Activated CD4-positive, alpha-beta T cell treated with anti-CD3 and anti-CD28 coated beads, Interleukin-2, amount 10 ng/mL, durations not matched to agents 7 days and 5 days (primary cell): Measurements from ENCODE around the gene HIPK4. TPM values are rescaled to one million over a fixed set of nuclear protein-coding genes. Genes with fewer than 3 reads are reported as not detected.

Experiments used
- CTCF ChIA-PET: fragments of 350-600 bp; sonication (Branson Sonifier 250); formaldehyde crosslinking; loops from one replicate; lab custom pipeline; 2021; ENCODE audit warnings: antibody characterized with exemption; lab: Charles Lee
- POLR2A ChIA-PET: fragments of 350-600 bp; sonication (Branson Sonifier 250); formaldehyde crosslinking; loops from one replicate; lab custom pipeline; 2021; ENCODE audit warnings: antibody characterized with exemption; lab: Charles Lee
- DNase-seq: peaks from one replicate; pipeline ENCODE4 v3.0.0-alpha.2; 2020
- H3K27ac Mint-ChIP-seq: one replicate; pipeline ENCODE4 v1.8.0; 2021; ENCODE audit warnings: mild to moderate bottlenecking, moderate library complexity, mixed read lengths
- H3K27me3 Mint-ChIP-seq: one replicate; pipeline ENCODE4 v1.8.0; 2021; ENCODE audit warnings: mixed read lengths
- H3K36me3 Mint-ChIP-seq: one replicate; pipeline ENCODE4 v1.8.0; 2021; ENCODE audit warnings: low read depth, mixed read lengths
- H3K4me1 Mint-ChIP-seq: one replicate; pipeline ENCODE4 v1.8.0; 2021; ENCODE audit warnings: mixed read lengths
- H3K4me3 Mint-ChIP-seq: one replicate; pipeline ENCODE4 v1.8.0; 2021; ENCODE audit warnings: mild to moderate bottlenecking, moderate library complexity, mixed read lengths
- H3K9me3 Mint-ChIP-seq: one replicate; pipeline ENCODE4 v1.8.0; 2021; ENCODE audit warnings: mixed read lengths
- total RNA-seq, 2 experiments: library from RNA; stranded (reverse); gene quantifications; one replicate each; pipeline ENCODE4 v1.2.3, GENCODE V29; 2021

Gene HIPK4
- total RNA-seq, 2 experiments from 2014 or later: not detected

GRCh38 chr19:40421993-40422747 is 32.2 kb upstream of the HIPK4 start:
- Mint-ChIP-seq H3K4me3 (peak overlapping the region; percentile 80), H3K4me1 (peaks cover 51% of the 10 kb centered on the region), H3K9me3 (no peaks in the 10 kb centered on the region), H3K27ac (peak overlapping the region; percentile 97), H3K27me3 (no peaks in the 10 kb centered on the region), H3K36me3 (peaks cover 10% of the 10 kb centered on the region)
- ChIA-PET CTCF (interaction anchor here (2.4 to 3.2 kb wide), 2 partner anchors 21 to 43 kb away, joined by 14 read pairs; partner anchors contain the start of gene BLVRB), POLR2A (no interaction called here)
- DNase-seq: no peak

- Mint-ChIP-seq H3K36me3 (peaks cover 10% of the 10 kb centered on the region), H3K27me3 (no peaks in the 10 kb centered on the region), H3K27ac (peak overlapping the region; percentile 97), H3K4me1 (peaks cover 55% of the 10 kb centered on the region), H3K4me3 (peak overlapping the region; percentile 80), H3K9me3 (no peaks in the 10 kb centered on the region)
- ChIA-PET CTCF (interaction anchor here (0.6 to 3.2 kb wide), 18 partner anchors 9 to 595 kb away, joined by 3 to 19 read pairs (median 5); partner anchors contain the start of gene BLVRB), POLR2A (no interaction called here)
- peak; percentile 75 for DNase-seq
Measured at GRCh38 chr19:40420766-40421765, 31.1 kb upstream of the HIPK4 start.

- H3K27ac Mint-ChIP-seq: peak overlapping the region; percentile 97
- H3K36me3 Mint-ChIP-seq: peaks cover 10% of the 10 kb centered on the region
- DNase-seq: no peak
- no peaks in the 10 kb centered on the region for H3K27me3 Mint-ChIP-seq
- H3K9me3 Mint-ChIP-seq: no peaks in the 10 kb centered on the region
- POLR2A ChIA-PET: no interaction called here
- H3K4me1 Mint-ChIP-seq: peaks cover 59% of the 10 kb centered on the region
- CTCF ChIA-PET: interaction anchor here (0.6 to 3.2 kb wide), 20 partner anchors 9 to 1968 kb away, joined by 3 to 19 read pairs (median 4); partner anchors contain the start of gene BLVRB
- peak overlapping the region; percentile 80 for H3K4me3 Mint-ChIP-seq
Measured at GRCh38 chr19:40420451-40420765, 30.4 kb upstream of the HIPK4 start.

GRCh38 chr19:40419780-40420179 is 29.8 kb upstream of the HIPK4 start:
- CTCF ChIA-PET: interaction anchor here (0.6 to 3.2 kb wide), 14 partner anchors 9 to 1969 kb away, joined by 3 to 19 read pairs (median 6); partner anchors contain the start of gene BLVRB

GRCh38 chr19:40419066-40419612 is 29.2 kb upstream of the HIPK4 start:
- no peak overlapping the region for H3K4me3 Mint-ChIP-seq
- H3K36me3 Mint-ChIP-seq: peaks cover 5% of the 10 kb centered on the region
- no peak for DNase-seq
- ChIA-PET POLR2A (no interaction called here), CTCF (interaction anchor here (1.1 to 3.2 kb wide), 2 partner anchors 24 to 47 kb away, joined by 3 to 14 read pairs; partner anchors contain the start of gene BLVRB)
- no peaks in the 10 kb centered on the region for H3K9me3 Mint-ChIP-seq
- no peak overlapping the region for H3K27ac Mint-ChIP-seq
- H3K27me3 Mint-ChIP-seq: no peaks in the 10 kb centered on the region
- peaks cover 51% of the 10 kb centered on the region for H3K4me1 Mint-ChIP-seq

More at GRCh38 chr19:40419780-40420179, 29.8 kb upstream of the HIPK4 start:
- H3K4me1 Mint-ChIP-seq: peaks cover 56% of the 10 kb centered on the region
- H3K36me3 Mint-ChIP-seq: peaks cover 9% of the 10 kb centered on the region
- H3K27ac Mint-ChIP-seq: peak overlapping the region; percentile 44
- POLR2A ChIA-PET: no interaction called here
- H3K4me3 Mint-ChIP-seq: peak overlapping the region; percentile 53
- H3K9me3 Mint-ChIP-seq: no peaks in the 10 kb centered on the region
- no peak for DNase-seq
- no peaks in the 10 kb centered on the region for H3K27me3 Mint-ChIP-seq

- ChIA-PET POLR2A (no interaction called here), CTCF (interaction anchor here (1.1 to 1.5 kb wide), 2 partner anchors 8 to 48 kb away, joined by 3 to 4 read pairs; partner anchors contain the start of genes BLVRB and SERTAD1)
- peaks cover 49% of the 10 kb centered on the region for H3K4me1 Mint-ChIP-seq
- peak overlapping the region; percentile 34 for H3K27ac Mint-ChIP-seq
- H3K36me3 Mint-ChIP-seq: peaks cover 5% of the 10 kb centered on the region
- H3K4me3 Mint-ChIP-seq: no peak overlapping the region
- DNase-seq: no peak
- no peaks in the 10 kb centered on the region for H3K27me3 Mint-ChIP-seq
- no peaks in the 10 kb centered on the region for H3K9me3 Mint-ChIP-seq
Measured at GRCh38 chr19:40418040-40418439, 28.1 kb upstream of the HIPK4 start.

- Mint-ChIP-seq H3K36me3 (peaks cover 4% of the 10 kb centered on the region), H3K9me3 (no peaks in the 10 kb centered on the region), H3K27ac (peak overlapping the region; percentile 34), H3K27me3 (no peaks in the 10 kb centered on the region), H3K4me1 (peaks cover 47% of the 10 kb centered on the region), H3K4me3 (no peak overlapping the region)
- POLR2A ChIA-PET: no interaction called here
- CTCF ChIA-PET: interaction anchor here (1.3 to 1.5 kb wide), 2 partner anchors 8 to 14 kb away, joined by 4 to 5 read pairs; partner anchors contain the start of gene SERTAD1
- DNase-seq: no peak
Measured at GRCh38 chr19:40417643-40417981, 27.6 kb upstream of the HIPK4 start.

GRCh38 chr19:40416918-40417642 is 27.1 kb upstream of the HIPK4 start:
- no peak for DNase-seq
- H3K27ac Mint-ChIP-seq: peak overlapping the region; percentile 63
- no peaks in the 10 kb centered on the region for H3K36me3 Mint-ChIP-seq
- ChIA-PET CTCF (interaction anchor here (1.3 to 1.9 kb wide), 4 partner anchors 8 to 13 kb away, joined by 4 to 7 read pairs (median 5); partner anchors contain the start of gene SERTAD1), POLR2A (no interaction called here)
- H3K4me3 Mint-ChIP-seq: no peak overlapping the region
- no peaks in the 10 kb centered on the region for H3K9me3 Mint-ChIP-seq
- H3K4me1 Mint-ChIP-seq: peaks cover 41% of the 10 kb centered on the region
- H3K27me3 Mint-ChIP-seq: no peaks in the 10 kb centered on the region

GRCh38 chr19:40415768-40416167 is 25.8 kb upstream of the HIPK4 start:
- H3K4me1 Mint-ChIP-seq: peaks cover 36% of the 10 kb centered on the region
- no peaks in the 10 kb centered on the region for H3K36me3 Mint-ChIP-seq
- POLR2A ChIA-PET: no interaction called here
- CTCF ChIA-PET: interaction anchor here (1.3 to 2.8 kb wide), 3 partner anchors 8 to 12 kb away, joined by 5 to 10 read pairs (median 7); no protein-coding TSS in a partner anchor
- no peak for DNase-seq
- H3K27ac Mint-ChIP-seq: no peak overlapping the region
- H3K27me3 Mint-ChIP-seq: no peaks in the 10 kb centered on the region
- no peaks in the 10 kb centered on the region for H3K9me3 Mint-ChIP-seq
- no peak overlapping the region for H3K4me3 Mint-ChIP-seq

GRCh38 chr19:40414542-40415535 is 24.9 kb upstream of the HIPK4 start:
- POLR2A ChIA-PET: no interaction called here
- no peaks in the 10 kb centered on the region for H3K9me3 Mint-ChIP-seq
- CTCF ChIA-PET: interaction anchor here (0.8 to 2.8 kb wide), 5 partner anchors 10 to 332 kb away, joined by 3 to 10 read pairs (median 3); no protein-coding TSS in a partner anchor
- H3K27me3 Mint-ChIP-seq: no peaks in the 10 kb centered on the region
- no peak overlapping the region for H3K27ac Mint-ChIP-seq
- peaks cover 31% of the 10 kb centered on the region for H3K4me1 Mint-ChIP-seq
- H3K36me3 Mint-ChIP-seq: no peaks in the 10 kb centered on the region
- no peak overlapping the region for H3K4me3 Mint-ChIP-seq
- no peak for DNase-seq
